Mucosa of rectum (tissue), 2 donors: ENCODE results near the gene POR.
"Not testable (repeated sequence)": the region's sequence is repeated elsewhere in the genome, so short reads cannot be mapped to it uniquely, and the experiment has no call there.

Experiments used
- H3K27ac ChIP-seq, 2 donors: one replicate each; pipeline ENCODE4 v1.7.0; 2013; ENCODE audit warnings: inconsistent platforms in 2 of 2, low read depth in 2 of 2, low read length in 2 of 2
- H3K27me3 ChIP-seq, 2 donors: one replicate each; pipeline ENCODE4 v1.7.0; 2013; ENCODE audit warnings: low read length in 2 of 2; ENCODE audit not compliant: control insufficient read depth in 2 of 2, insufficient read depth in 2 of 2
- H3K36me3 ChIP-seq, 2 donors: one replicate each; pipeline ENCODE4 v1.7.0; 2013; ENCODE audit warnings: low read length in 2 of 2; ENCODE audit not compliant: control insufficient read depth in 2 of 2, insufficient read depth in 2 of 2
- H3K4me1 ChIP-seq, 2 donors: one replicate each; pipeline ENCODE4 v1.7.0; 2013; ENCODE audit warnings: low read length in 2 of 2, mild to moderate bottlenecking in 1 of 2; ENCODE audit not compliant: control insufficient read depth in 2 of 2, insufficient read depth in 2 of 2
- H3K4me3 ChIP-seq, 2 donors: one replicate each; pipeline ENCODE4 v1.7.0; 2013; ENCODE audit warnings: low read length in 2 of 2
- H3K9ac ChIP-seq, 2 donors: one replicate each; pipeline ENCODE4 v1.7.0; 2013; ENCODE audit warnings: low read length in 2 of 2, low read depth in 1 of 2, mild to moderate bottlenecking in 1 of 2
- H3K9me3 ChIP-seq, 2 donors: one replicate each; pipeline ENCODE4 v1.7.0; 2013; ENCODE audit warnings: low read length in 2 of 2; ENCODE audit not compliant: control insufficient read depth in 2 of 2
- donor health status: healthy.
- donor health status: Normal muscosa, but diverticular disease.

The POR gene

DNA sequence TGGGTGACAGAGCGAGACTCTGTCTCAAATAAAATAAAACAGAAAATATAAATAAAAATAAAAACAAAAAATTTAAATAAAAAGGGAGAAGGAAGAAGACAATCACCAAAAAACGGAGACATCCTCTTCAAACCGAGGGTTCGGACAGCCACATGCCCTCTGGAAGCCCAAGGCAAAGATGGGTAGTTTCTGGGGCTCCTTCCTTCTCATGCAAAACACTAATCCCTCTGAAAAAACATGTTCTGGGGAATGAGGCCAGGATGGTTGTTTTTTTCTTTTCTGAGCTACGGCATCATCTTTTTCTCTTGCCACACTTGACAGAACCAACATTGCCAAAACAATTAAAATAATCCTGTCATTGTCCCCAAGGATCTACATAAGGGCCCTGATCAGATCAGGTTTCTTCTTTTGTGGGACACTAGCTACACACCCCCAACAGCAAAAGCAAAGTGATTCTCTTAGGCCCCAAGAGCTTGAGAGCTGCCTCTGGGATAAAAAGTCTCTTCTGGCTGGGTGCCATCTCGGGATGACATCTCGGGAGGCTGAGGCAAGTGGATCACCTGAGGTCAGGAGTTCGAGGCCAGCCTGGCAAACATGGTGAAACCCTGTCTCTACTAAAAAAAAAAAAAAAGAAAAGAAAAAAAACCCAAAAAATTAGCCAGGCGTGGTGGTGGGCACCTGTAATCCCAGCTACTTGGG is 14.2 kb upstream of the POR start:
- H3K4me1 ChIP-seq = peaks cover 0 to 2% of the 10 kb centered on the region in 2 donors
- no peaks in the 10 kb centered on the region for H3K9me3 ChIP-seq
- no peak overlapping the region for H3K4me3 ChIP-seq
- H3K36me3 ChIP-seq = no peaks in the 10 kb centered on the region
- no peak overlapping the region for H3K9ac ChIP-seq
- H3K27me3 ChIP-seq = no peaks in the 10 kb centered on the region
- H3K27ac ChIP-seq = no peak overlapping the region

DNA sequence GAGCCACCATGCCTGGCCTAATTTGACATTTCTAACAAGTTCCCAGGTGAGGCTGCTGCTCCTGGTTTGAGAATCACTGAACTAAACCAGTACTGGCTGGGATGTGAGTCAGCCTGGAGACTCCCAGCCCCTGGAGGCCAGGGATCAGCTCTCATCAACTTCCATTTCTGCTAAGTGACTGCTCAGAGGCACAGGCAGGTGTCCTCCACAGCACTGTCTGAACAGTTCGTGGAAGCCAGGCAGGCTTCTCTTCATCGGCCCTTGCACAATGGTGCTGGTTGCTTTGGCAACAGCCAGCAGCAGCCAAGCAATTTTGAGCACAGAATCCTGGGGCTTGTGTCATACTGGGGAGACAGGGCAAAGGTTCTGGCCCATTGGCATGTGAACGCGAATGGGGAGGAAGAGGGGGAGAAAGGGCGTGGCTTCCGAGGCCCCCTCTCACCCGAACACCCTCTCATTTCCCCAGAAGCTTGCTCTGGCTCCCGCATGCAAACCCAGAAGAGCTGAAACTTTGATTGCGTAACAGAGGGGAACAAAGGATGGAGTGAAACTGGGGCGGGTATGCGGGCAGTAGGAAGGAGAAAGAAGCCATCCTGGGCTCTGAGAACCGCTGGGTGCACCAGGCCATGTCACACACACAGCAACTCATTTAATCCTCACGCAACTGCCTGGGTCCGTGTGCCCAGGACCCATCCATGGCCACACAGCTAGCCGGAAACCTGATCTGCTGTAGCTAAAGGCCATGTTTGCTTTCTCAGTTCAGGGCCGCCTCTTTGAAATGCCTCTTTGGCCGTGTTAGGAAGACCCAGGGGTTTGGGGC is 9.0 kb upstream of the POR start:
- Histone ChIP-seq H3K4me3 (no peak overlapping the region), H3K9me3 (no peaks in the 10 kb centered on the region), H3K36me3 (no peaks in the 10 kb centered on the region), H3K9ac (no peak overlapping the region), H3K4me1 (peaks cover 0 to 2% of the 10 kb centered on the region in 2 donors), H3K27me3 (no peaks in the 10 kb centered on the region), H3K27ac (peak overlapping the region in 1 of 2 donors; percentile 32)

DNA sequence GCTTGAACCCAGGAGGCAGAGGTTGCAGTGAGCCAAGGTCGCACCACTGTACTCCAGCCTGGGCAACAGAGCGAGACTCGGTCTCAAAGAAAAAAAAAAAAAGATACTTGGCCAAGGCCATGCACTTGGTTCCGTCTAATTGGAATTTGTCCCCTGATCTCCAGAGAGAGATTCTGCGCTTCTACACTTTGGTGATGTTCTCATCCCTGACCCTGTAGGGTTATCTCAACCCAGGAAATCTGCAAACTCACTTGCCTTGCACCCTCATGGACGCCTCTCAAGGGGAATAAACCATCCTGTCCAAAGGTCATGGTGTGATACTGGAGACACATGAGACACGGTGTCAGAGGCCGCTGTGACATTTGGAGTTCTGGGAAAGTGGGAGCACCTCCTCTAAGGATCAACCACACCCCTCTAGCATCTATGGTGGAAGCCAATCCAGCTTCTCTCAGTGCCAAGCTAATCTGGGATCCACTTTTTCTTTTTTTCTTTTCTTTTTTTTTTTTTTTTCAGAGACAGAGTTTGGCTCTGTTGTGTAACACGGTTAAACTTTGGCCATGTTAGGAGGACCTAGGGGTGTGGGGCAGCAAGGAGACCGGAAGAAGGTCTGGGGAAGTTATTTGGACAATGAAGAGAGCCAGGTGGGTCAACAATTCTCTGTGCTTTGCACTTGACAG is 7.8 kb upstream of the POR start:
- Histone ChIP-seq H3K9me3 (no peaks in the 10 kb centered on the region), H3K36me3 (no peaks in the 10 kb centered on the region), H3K27me3 (no peaks in the 10 kb centered on the region), H3K27ac (no peak overlapping the region), H3K4me1 (peaks cover 0 to 2% of the 10 kb centered on the region in 2 donors), H3K4me3 (no peak overlapping the region), H3K9ac (no peak overlapping the region)

DNA sequence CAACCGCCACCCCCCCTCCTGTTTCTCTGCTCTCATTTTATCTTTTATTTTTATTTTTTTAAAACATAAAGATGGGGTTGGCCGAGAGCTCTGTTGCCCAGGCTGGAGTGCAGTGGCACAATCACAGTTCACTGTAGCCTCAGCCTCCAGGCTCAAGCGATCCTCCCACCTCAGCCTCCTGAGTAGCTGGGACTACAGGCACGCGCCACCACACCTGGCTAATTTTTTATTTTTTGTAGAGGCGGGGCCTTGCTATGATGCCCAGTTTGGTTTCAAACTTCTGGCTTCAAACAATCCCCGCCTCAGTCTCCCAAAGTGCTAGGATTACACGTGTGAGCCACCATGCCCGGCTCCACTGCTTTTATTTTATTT is 7.3 kb upstream of the POR start:
- H3K27ac ChIP-seq, H3K9ac ChIP-seq, H3K4me1 ChIP-seq, H3K9me3 ChIP-seq, H3K4me3 ChIP-seq, H3K27me3 ChIP-seq, H3K36me3 ChIP-seq: not testable (repeated sequence)

DNA sequence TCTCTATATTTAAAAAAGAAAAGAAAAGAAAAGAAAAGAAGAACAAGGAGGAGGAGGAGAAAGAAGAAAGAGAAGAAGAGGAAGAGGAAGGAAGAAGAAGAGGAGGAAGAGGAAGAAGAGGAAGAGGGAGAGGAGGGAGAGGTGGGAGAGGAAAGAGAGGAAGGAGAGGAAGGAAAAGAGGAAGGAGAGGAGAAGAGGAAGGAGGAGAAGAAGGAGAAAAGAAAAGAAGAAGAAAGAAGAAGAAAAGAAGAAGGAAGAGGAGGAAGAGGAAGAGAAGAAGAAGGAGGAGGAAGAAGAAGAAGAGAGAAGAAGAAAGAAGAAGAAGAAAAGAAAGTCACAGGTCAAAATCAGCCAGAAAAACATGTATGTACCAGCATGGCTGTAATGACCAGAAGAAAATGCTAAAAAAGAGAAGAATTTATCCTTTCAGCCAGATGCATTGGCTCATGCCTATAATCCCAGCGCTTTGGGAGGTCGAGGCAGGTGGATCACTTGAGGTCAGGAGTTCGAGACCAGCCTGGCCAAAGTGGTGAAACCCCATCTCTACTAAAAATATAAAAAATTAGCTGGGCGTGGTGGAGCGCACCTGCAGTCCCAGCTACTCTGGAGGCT is 5.3 kb upstream of the POR start:
- no peak overlapping the region for H3K9ac ChIP-seq
- H3K27ac ChIP-seq = no peak overlapping the region
- H3K27me3 ChIP-seq = no peaks in the 10 kb centered on the region
- H3K4me1 ChIP-seq = peaks cover 2 to 4% of the 10 kb centered on the region in 2 donors
- no peaks in the 10 kb centered on the region for H3K9me3 ChIP-seq
- no peaks in the 10 kb centered on the region for H3K36me3 ChIP-seq
- no peak overlapping the region for H3K4me3 ChIP-seq

DNA sequence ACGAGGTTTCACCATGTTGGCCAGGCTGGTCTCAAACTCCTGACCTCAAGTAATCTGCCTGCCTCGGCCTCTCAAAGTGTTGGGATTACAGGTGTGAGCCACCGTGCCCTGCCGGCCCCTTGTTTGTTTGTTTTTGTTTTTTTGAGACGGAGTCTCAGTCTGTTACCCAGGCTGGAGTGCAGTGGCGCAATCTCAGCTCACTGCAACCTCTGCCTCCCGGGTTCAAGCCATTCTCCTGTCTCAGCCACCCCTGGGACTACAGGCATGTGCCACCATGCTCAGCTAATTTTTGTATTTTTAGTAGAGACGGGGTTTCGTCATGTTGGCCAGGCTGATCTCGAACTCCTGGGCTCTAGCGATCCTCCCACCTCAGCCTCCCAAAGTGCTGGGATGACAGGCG is 3.8 kb upstream of the POR start:
- not testable (repeated sequence) for H3K9me3 ChIP-seq, H3K4me1 ChIP-seq, H3K9ac ChIP-seq, H3K27me3 ChIP-seq, H3K4me3 ChIP-seq, H3K27ac ChIP-seq, H3K36me3 ChIP-seq

DNA sequence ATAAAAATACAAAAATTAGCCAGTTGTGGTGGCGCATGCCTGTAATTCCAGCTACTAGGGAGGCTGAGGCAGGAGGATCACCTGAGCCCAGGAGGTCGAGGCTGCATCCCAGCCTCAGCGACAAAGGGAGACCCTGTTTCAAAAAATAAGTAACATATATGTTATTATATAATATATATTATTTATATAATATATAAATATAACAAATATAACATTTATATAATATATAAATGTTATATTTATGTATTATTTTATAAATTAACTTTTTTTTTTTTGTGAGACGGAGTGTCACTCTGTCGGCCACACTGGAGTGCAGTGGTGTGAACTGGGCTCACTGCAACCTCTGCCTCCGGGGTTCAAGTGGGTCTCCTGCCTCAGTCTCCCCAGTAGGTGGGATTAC is 1.5 kb upstream of the POR start:
- no peaks in the 10 kb centered on the region for H3K36me3 ChIP-seq
- no peaks in the 10 kb centered on the region for H3K27me3 ChIP-seq
- H3K27ac ChIP-seq = no peak overlapping the region
- peaks cover 3 to 10% of the 10 kb centered on the region in 2 donors for H3K4me1 ChIP-seq
- H3K9ac ChIP-seq = no peak overlapping the region
- H3K9me3 ChIP-seq = no peaks in the 10 kb centered on the region
- H3K4me3 ChIP-seq = no peak overlapping the region

DNA sequence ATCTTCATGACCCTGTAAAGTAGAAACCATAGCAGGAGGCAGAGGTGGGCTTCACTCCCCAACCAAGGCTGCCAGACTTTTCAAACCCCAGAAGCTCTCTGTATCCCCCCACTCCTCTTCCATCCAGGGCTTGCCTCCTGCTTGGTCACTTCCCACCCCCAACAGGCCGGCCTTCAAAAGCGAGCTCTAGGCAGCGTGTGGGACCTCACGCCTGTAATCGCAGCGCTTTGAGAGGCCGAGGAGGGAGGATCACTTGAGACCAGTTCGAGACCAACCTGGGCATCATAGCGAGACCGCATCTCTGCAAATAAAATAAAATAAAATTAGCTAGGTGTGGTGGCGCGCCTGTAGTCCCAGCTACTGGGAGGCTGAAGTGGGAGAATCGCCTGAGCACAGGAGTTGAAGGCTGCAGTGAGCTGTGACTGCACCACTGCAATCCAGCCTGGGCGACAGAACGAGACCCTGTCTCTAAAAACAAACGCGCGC is 743 bp upstream of the POR start:
- Histone ChIP-seq H3K27ac (peak overlapping the region; percentile 82 to 90), H3K36me3 (no peaks in the 10 kb centered on the region), H3K4me1 (peaks cover 3 to 10% of the 10 kb centered on the region in 2 donors), H3K27me3 (no peaks in the 10 kb centered on the region), H3K4me3 (peak overlapping the region; percentile 84 to 94), H3K9me3 (no peaks in the 10 kb centered on the region), H3K9ac (peak overlapping the region; percentile 88 to 92)

DNA sequence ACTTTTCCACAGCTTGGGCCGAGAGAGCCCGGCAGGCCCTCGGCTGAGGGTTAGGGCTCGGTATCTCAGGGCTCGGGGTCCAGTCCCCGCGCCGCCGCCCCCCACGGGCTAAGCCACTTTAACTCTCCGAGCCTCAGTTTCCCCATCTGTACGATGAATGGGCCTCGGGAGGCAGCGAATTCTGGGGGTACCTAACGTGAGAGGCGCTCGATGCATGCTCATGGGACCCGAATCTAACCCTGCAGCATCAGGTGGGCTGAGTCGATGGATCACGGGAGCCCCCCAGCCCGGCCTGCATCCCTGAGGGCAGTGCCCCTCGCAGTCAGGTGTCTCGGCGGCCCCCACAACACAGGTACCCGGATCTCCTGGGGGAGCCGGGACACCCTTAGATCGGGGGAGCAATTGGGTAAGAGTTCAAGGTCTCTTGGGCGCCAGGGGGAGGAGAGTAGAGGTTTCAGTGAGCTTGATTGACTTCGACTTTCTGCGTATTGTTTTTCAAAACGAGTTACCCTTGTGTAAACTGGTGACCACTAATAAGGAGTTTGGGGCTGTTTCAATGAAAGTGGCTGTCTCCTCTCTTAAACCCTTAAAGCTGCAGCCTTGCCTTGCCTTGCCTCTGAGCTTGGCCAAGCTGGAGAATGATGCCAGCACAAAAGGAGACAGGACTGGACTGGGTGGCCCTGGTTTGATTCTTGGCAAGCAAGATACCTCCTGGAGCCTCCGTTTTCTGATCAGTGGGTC is 631 bp downstream of the POR start:
- Histone ChIP-seq H3K9me3 (no peaks in the 10 kb centered on the region), H3K9ac (peak overlapping the region; percentile 83 to 95), H3K27me3 (no peaks in the 10 kb centered on the region), H3K27ac (peak overlapping the region; percentile 82), H3K36me3 (no peaks in the 10 kb centered on the region), H3K4me3 (peak overlapping the region; percentile 88 to 94), H3K4me1 (peaks cover 5 to 14% of the 10 kb centered on the region in 2 donors)
